Measurements from ENCODE around the gene GALNT2. TPM values are rescaled to one million over a fixed set of nuclear protein-coding genes. Genes with fewer than 3 reads are reported as not detected.

The GALNT2 gene
- total and polyA plus RNA-seq, 2 donors: 28.7 to 55.0 TPM

DNA sequence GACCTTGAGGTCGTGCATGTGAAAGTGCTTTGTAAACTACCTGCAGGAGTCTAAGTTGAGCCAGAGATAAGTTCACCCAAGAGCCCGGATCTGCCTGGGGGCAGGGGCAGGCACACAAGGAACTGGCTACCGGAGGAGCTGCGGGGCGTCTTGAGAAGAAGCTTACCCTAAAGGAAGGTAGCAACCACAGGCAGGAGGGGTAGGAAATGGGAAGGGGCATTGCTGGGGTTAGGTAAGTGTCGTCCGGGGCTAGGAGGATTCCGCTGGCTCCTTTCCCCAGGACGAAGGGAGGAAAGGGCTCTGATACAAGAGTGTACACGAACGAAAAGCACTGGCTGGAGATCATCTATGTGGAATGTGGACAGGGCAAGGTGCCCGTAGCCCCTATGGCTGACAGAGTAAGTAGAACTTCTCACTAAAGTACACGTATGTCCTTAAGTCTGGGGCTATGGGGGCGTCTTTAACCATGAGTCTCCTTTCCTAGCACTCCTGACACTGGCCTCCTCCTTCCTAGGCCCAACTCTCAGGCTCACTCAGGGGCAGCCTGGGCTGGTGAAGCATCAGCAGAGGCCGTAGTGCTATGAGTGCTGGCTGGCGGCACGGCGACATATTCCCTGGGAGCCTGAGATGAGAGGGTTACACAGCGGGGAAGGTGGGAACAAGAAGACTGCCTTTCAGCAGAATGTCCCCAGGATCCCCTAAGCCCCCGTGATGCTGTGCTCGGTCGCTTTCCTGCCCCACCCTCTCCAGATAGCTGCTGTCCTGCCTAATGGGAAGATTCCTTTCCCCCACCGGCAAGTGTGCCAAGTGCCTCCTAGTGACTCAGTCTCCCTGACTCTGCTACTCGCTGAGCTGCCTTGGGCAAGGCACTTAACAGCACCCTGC, 9.1 kb upstream of the GALNT2 start:
- no peak overlapping the region for H3K27ac ChIP-seq (ENCODE audit: low read depth)
- H3K36me3 ChIP-seq (ENCODE audit: insufficient read depth): no peaks in the 10 kb centered on the region
- H3K4me1 ChIP-seq (ENCODE audit: insufficient read depth): no peaks in the 10 kb centered on the region
- no peak for DNase-seq (ENCODE audit: extremely low spot score)
- H3K4me3 ChIP-seq (ENCODE audit: low read depth, low read length): no peak overlapping the region
- WGBS: 77% methylated on average over 24 of the region's 24 CpGs

- DNase-seq (ENCODE audit: extremely low spot score): no peak
- Histone ChIP-seq H3K4me3 (ENCODE audit: low read depth, low read length) (no peak overlapping the region), H3K27ac (ENCODE audit: low read depth) (no peak overlapping the region), H3K36me3 (ENCODE audit: insufficient read depth) (no peaks in the 10 kb centered on the region), H3K4me1 (ENCODE audit: insufficient read depth) (no peaks in the 10 kb centered on the region)
- 84% methylated on average over 5 of the region's 5 CpGs for WGBS
Observed at GRCh38 chr1:230058626-230059025, 8.4 kb upstream of the GALNT2 start.

DNA sequence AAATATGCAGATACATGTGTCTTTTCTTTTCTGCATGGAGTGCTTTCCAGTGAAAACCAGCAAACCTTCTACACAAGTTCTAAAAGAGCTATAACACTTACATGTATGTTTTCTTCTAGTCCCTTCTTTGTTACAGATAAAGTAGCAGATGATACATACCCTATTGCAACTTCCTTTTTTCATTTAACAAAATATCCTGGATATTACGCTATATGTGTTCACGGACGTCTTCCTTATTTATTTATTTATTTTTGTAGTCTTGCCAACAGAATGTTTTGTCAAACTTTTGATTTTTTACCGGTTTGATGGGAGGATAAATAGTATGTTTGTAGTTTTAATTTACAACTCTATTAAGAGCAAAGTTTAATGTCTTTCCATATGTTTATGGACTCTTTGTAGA, 5.2 kb upstream of the GALNT2 start:
- Histone ChIP-seq H3K4me3 (ENCODE audit: low read depth, low read length) (no peak overlapping the region), H3K36me3 (ENCODE audit: insufficient read depth) (no peaks in the 10 kb centered on the region), H3K4me1 (ENCODE audit: insufficient read depth) (no peaks in the 10 kb centered on the region), H3K27ac (ENCODE audit: low read depth) (no peak overlapping the region)
- no peak for DNase-seq (ENCODE audit: extremely low spot score)
- 92% methylated on average over 4 of the region's 4 CpGs for WGBS

DNA sequence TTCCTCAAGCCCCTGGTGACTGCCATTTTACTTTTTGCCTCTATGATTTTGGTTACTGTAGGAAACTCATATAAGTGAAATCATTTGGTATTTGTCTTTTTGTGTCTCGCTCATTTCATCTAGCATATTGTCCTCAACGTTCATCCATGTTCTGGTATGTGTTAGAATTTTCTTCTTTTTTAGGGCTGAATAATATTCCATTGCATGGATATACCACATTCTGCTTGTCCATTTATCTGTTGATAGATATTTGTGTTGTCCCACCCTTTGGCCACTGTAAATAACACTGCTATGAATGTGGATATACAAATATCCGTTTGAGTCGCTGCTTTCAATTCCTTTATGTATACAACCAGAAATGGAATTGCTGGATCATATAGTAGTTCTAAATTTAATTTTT, 4.5 kb upstream of the GALNT2 start:
- Histone ChIP-seq H3K4me1 (ENCODE audit: insufficient read depth) (no peaks in the 10 kb centered on the region), H3K27ac (ENCODE audit: low read depth) (no peak overlapping the region), H3K36me3 (ENCODE audit: insufficient read depth) (no peaks in the 10 kb centered on the region), H3K4me3 (ENCODE audit: low read depth, low read length) (no peak overlapping the region)
- WGBS: 87% methylated on average over 4 of the region's 4 CpGs
- DNase-seq (ENCODE audit: extremely low spot score): no peak

GRCh38 chr1:230064283-230064682, 2.8 kb upstream of the GALNT2 start:
- DNase-seq (ENCODE audit: extremely low spot score): no peak
- Histone ChIP-seq H3K36me3 (ENCODE audit: insufficient read depth) (no peaks in the 10 kb centered on the region), H3K27ac (ENCODE audit: low read depth) (no peak overlapping the region), H3K4me1 (ENCODE audit: insufficient read depth) (no peaks in the 10 kb centered on the region), H3K4me3 (ENCODE audit: low read depth, low read length) (no peak overlapping the region)
- WGBS: 95% methylated on average over 6 of the region's 6 CpGs

GRCh38 chr1:230065161-230065560, 1.9 kb upstream of the GALNT2 start:
- 86% methylated on average over 2 of the region's 2 CpGs for WGBS
- no peak overlapping the region for H3K27ac ChIP-seq (ENCODE audit: low read depth)
- H3K4me1 ChIP-seq (ENCODE audit: insufficient read depth): no peaks in the 10 kb centered on the region
- H3K36me3 ChIP-seq (ENCODE audit: insufficient read depth): no peaks in the 10 kb centered on the region
- DNase-seq (ENCODE audit: extremely low spot score): no peak
- no peak overlapping the region for H3K4me3 ChIP-seq (ENCODE audit: low read depth, low read length)

- no peak overlapping the region for H3K4me3 ChIP-seq (ENCODE audit: low read depth, low read length)
- 52% methylated on average over 2 of the region's 2 CpGs for WGBS
- H3K27ac ChIP-seq (ENCODE audit: low read depth): no peak overlapping the region
- no peaks in the 10 kb centered on the region for H3K4me1 ChIP-seq (ENCODE audit: insufficient read depth)
- H3K36me3 ChIP-seq (ENCODE audit: insufficient read depth): no peaks in the 10 kb centered on the region
- DNase-seq (ENCODE audit: extremely low spot score): no peak
Observed at GRCh38 chr1:230065571-230065970, 1.5 kb upstream of the GALNT2 start.

GRCh38 chr1:230066031-230066430, 1.0 kb upstream of the GALNT2 start:
- Histone ChIP-seq H3K4me3 (ENCODE audit: low read depth, low read length) (no peak overlapping the region), H3K27ac (ENCODE audit: low read depth) (no peak overlapping the region), H3K4me1 (ENCODE audit: insufficient read depth) (no peaks in the 10 kb centered on the region), H3K36me3 (ENCODE audit: insufficient read depth) (no peaks in the 10 kb centered on the region)
- WGBS: 23% methylated on average over 8 of the region's 8 CpGs
- no peak for DNase-seq (ENCODE audit: extremely low spot score)

DNA sequence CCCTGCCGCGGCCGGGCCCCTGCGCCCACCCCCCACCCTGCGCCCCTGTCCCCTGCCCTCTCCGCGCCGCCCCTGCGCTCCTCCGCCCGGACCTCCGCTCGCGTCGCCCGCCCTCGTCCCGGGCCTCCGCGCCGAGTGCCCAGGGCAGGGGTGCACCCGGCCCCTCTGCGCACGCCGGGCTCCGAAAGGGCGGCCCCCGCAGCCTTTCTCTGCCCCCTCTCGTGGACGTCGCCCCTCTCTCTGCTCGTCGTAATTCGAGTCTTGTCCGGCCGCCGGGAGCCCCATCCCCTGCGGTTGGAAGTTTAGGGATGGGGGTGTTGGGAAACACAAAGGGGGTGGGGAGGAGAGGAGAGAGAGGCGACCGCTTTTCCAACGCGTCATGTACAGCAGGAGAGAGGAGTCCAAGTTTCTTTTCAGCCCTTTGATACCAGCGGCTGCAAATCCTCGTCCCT, 407 bp downstream of the GALNT2 start:
- H3K36me3 ChIP-seq (ENCODE audit: insufficient read depth): no peaks in the 10 kb centered on the region
- H3K4me1 ChIP-seq (ENCODE audit: insufficient read depth): no peaks in the 10 kb centered on the region
- peak overlapping the region; percentile 75 for H3K27ac ChIP-seq (ENCODE audit: low read depth)
- peak overlapping the region; percentile 92 for H3K4me3 ChIP-seq (ENCODE audit: low read depth, low read length)
- under 1% methylated on average over 44 of the region's 44 CpGs for WGBS
- no peak for DNase-seq (ENCODE audit: extremely low spot score)

- DNase-seq (ENCODE audit: extremely low spot score): no peak
- Histone ChIP-seq H3K4me3 (ENCODE audit: low read depth, low read length) (peak overlapping the region; percentile 92), H3K27ac (ENCODE audit: low read depth) (no peak overlapping the region), H3K36me3 (ENCODE audit: insufficient read depth) (no peaks in the 10 kb centered on the region), H3K4me1 (ENCODE audit: insufficient read depth) (no peaks in the 10 kb centered on the region)
- WGBS: under 1% methylated on average over 59 of the region's 59 CpGs
Observed at GRCh38 chr1:230067871-230068620, 1.0 kb downstream of the GALNT2 start.

DNA sequence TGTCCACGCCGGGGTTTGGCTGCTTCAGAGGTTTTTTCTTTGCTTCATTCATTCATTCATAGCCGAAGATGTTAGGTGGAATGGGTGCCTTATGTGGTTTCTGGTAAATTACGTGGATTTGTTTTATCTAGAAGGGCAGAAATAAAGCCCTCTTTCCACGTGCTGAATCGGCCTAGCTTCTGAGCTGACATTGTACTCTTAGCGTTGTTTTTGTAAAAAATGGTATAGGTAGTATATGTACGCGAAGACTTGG, 1.5 kb downstream of the GALNT2 start:
- 24% methylated on average over 9 of the region's 9 CpGs for WGBS
- no peaks in the 10 kb centered on the region for H3K36me3 ChIP-seq (ENCODE audit: insufficient read depth)
- H3K27ac ChIP-seq (ENCODE audit: low read depth): no peak overlapping the region
- H3K4me3 ChIP-seq (ENCODE audit: low read depth, low read length): peak overlapping the region; percentile 92
- no peaks in the 10 kb centered on the region for H3K4me1 ChIP-seq (ENCODE audit: insufficient read depth)
- DNase-seq (ENCODE audit: extremely low spot score): no peak

DNA sequence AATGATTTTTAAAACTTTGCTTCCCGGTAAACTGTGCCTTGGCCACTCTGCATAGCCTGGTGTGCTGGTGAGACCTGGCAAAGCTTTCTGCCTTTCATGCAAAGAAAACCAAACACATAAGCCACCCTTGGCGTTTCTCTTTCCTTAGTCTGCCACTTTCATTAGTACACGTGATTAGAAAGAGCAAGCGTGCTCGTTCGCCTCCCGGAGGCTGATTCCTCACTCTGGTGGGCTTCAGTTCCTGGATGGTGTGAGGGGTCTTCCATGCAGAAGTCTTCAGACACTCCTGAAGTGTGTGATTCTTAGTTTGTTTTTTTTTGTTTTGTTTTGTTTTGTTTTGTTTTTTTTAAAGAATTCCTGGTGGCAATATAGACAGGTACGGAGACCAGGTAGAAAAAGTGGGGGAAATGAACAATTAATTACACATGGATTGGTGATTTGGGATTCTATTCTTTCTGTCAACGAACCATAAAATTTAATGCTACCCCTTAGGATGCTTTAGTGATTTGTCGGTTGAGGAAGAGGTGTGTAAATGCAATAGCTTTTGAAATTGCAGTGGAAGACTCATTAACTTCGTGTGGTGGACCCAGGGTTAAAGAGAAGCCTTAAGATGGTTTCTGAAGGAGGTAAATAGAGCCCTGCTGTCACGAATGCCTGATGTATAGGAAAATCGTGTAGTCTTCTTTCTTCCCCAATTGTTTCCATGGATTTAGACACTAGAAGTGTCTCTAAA, 2.1 kb downstream of the GALNT2 start:
- no peak overlapping the region for H3K27ac ChIP-seq (ENCODE audit: low read depth)
- DNase-seq (ENCODE audit: extremely low spot score): no peak
- H3K36me3 ChIP-seq (ENCODE audit: insufficient read depth): no peaks in the 10 kb centered on the region
- no peak overlapping the region for H3K4me3 ChIP-seq (ENCODE audit: low read depth, low read length)
- no peaks in the 10 kb centered on the region for H3K4me1 ChIP-seq (ENCODE audit: insufficient read depth)
- WGBS: 62% methylated on average over 13 of the region's 13 CpGs

GRCh38 chr1:230069796-230070195, 2.8 kb downstream of the GALNT2 start:
- H3K4me3 ChIP-seq (ENCODE audit: low read depth, low read length): no peak overlapping the region

More at GRCh38 chr1:230069796-230070195, 2.8 kb downstream of the GALNT2 start:
- Histone ChIP-seq H3K27ac (ENCODE audit: low read depth) (no peak overlapping the region), H3K4me1 (ENCODE audit: insufficient read depth) (no peaks in the 10 kb centered on the region), H3K36me3 (ENCODE audit: insufficient read depth) (no peaks in the 10 kb centered on the region)
- no peak for DNase-seq (ENCODE audit: extremely low spot score)
- WGBS: 83% methylated on average over 4 of the region's 4 CpGs
